Sigmoid colon (tissue), 7 donors: ENCODE measurements around the gene PJA1. TPM values are rescaled to one million over a fixed set of nuclear protein-coding genes. Genes with fewer than 3 reads are reported as not detected.

Source experiments
- DNase-seq: peaks from one replicate; pipeline ENCODE4 v3.0.0-alpha.2; 2019
- H3K27ac ChIP-seq, 4 donors: fragments of 200-600 bp; sonication (generic); one replicate each; pipeline ENCODE4 v1.5.1; 2016 to 2019; ENCODE audit warnings: mild to moderate bottlenecking in 1 of 4
- H3K27me3 ChIP-seq, 3 donors: fragments of 200-600 bp; sonication (generic); one replicate each; pipeline ENCODE4 v1.5.1; 2019; ENCODE audit warnings: mild to moderate bottlenecking in 1 of 3
- H3K36me3 ChIP-seq, 4 donors: fragments of 200-600 bp; sonication (generic); one replicate each; pipeline ENCODE4 v1.5.1; 2016 to 2019
- H3K4me1 ChIP-seq, 4 donors: fragments of 200-600 bp; sonication (generic); one replicate each; pipeline ENCODE4 v1.5.1; 2017 to 2019
- H3K4me3 ChIP-seq, 4 donors: fragments of 200-600 bp; sonication (generic); one replicate each; pipeline ENCODE4 v1.5.1; 2017 to 2019; ENCODE audit warnings: mild to moderate bottlenecking in 2 of 4, moderate library complexity in 1 of 4
- H3K9me3 ChIP-seq, 4 donors: fragments of 200-600 bp in 3 of 4; sonication (generic) in 3 of 4; one replicate each; pipeline versions ENCODE4 v1.5.1 to v1.6.1; 2013 to 2019
- CTCF ChIP-seq, 4 experiments: fragments of 450-650 bp in 3 of 4; fragments of 200-600 bp in 1 of 4; IDR thresholded peaks; one replicate each; pipeline ENCODE4 v1.5.1; 2016 to 2019; ENCODE audit warnings: antibody characterized with exemption in 4 of 4, mild to moderate bottlenecking in 3 of 4, moderate library complexity in 2 of 4
- EP300 ChIP-seq, 4 donors: sonication (generic); formaldehyde crosslinking; IDR thresholded peaks; one replicate each; pipeline ENCODE4 v1.6.1; 2017; ENCODE audit warnings: antibody characterized with exemption in 4 of 4
- POLR2A ChIP-seq, 2 donors: fragments of 450-650 bp; IDR thresholded peaks; one replicate each; pipeline ENCODE4 v1.6.1; 2016; ENCODE audit warnings: antibody characterized with exemption in 2 of 2, mild to moderate bottlenecking in 2 of 2, moderate library complexity in 2 of 2
- POLR2AphosphoS5 ChIP-seq, 4 donors: sonication (generic); formaldehyde crosslinking; IDR thresholded peaks; one replicate each; pipeline ENCODE4 v1.6.1; 2017; ENCODE audit warnings: antibody characterized with exemption in 4 of 4
- WGBS, 2 donors: extraction: QIAGEN DNeasy Blood & Tissue Kit; methylation state at CpG; one replicate each; pipeline ENCODE4 v1.1.7; 2013; 5-methylcytosine and 5-hydroxymethylcytosine counted together
- intact Hi-C: fragments of 100-400 bp; cut with DNase I; formaldehyde crosslinking; loops from one replicate; pipeline ENCODE4 v1.15.1; 2023
- polyA plus RNA-seq, 3 donors: library from polyadenylated mRNA; stranded (reverse); fragments of 200-250 nt; gene quantifications; one replicate each; pipeline ENCODE4 v1.2.3, GENCODE V29; 2013
- total RNA-seq, 4 donors: library from RNA; depleted of rRNA; stranded (reverse); fragments of >200 nt; gene quantifications; one replicate each; pipeline ENCODE4 v1.1.0, GENCODE V29; 2016
- donor health status: healthy with polysubstance abuse.
- donor health status: Bipolar disorder and iron deficiency.
- donor health status: healthy.

The PJA1 gene
- total and polyA plus RNA-seq, 7 donors, result 5.3 to 21.8 (median 17.0) TPM

GRCh38 chrX:69163936-69164741, 1.1 kb downstream of the PJA1 start:
- H3K4me1 ChIP-seq, result peaks cover 0 to 15% (median 3%) of the 10 kb centered on the region in 4 donors
- peak overlapping the region; percentile 64 to 70 (median 68) for H3K4me3 ChIP-seq
- H3K27ac ChIP-seq, result peak overlapping the region; percentile 80 to 83 (median 82)
- DNase-seq, result no peak
- WGBS, 2 donors, result 14 to 18% methylated on average over 23 of the region's 23 CpGs
- intact Hi-C loops, result loop anchor here (2.0 kb wide), 2 partner anchors 121 to 335 kb away; partner anchors contain the start of gene EFNB1
- H3K36me3 ChIP-seq, result no peaks in the 10 kb centered on the region
- TF ChIP-seq POLR2A (IDR thresholded peaks at IDR 0.05) (no peak), CTCF (IDR thresholded peaks at IDR 0.05) (no peak), EP300 (IDR thresholded peaks at IDR 0.05) (no peak), POLR2AphosphoS5 (IDR thresholded peaks at IDR 0.05) (no peak)
- H3K27me3 ChIP-seq, result no peaks in the 10 kb centered on the region
- no peaks in the 10 kb centered on the region for H3K9me3 ChIP-seq

- no peak overlapping the region for H3K27ac ChIP-seq
- no peaks in the 10 kb centered on the region for H3K27me3 ChIP-seq
- no peaks in the 10 kb centered on the region for H3K36me3 ChIP-seq
- 72 to 91% methylated on average over 9 of the region's 9 CpGs for WGBS, 2 donors
- no peak overlapping the region for H3K4me3 ChIP-seq
- DNase-seq, result no peak
- intact Hi-C loops, result no loop called here
- H3K9me3 ChIP-seq, result no peaks in the 10 kb centered on the region
- peaks cover 0 to 28% (median 13%) of the 10 kb centered on the region in 4 donors for H3K4me1 ChIP-seq
- TF ChIP-seq POLR2A (IDR thresholded peaks at IDR 0.05) (no peak), POLR2AphosphoS5 (IDR thresholded peaks at IDR 0.05) (no peak), EP300 (IDR thresholded peaks at IDR 0.05) (no peak), CTCF (IDR thresholded peaks at IDR 0.05) (no peak)
These were observed 2.8 kb downstream of the PJA1 start for GRCh38 chrX:69162361-69162865.

- H3K27ac ChIP-seq, result no peak overlapping the region
- no peak for DNase-seq
- H3K36me3 ChIP-seq, result no peaks in the 10 kb centered on the region
- H3K4me3 ChIP-seq, result no peak overlapping the region
- 86 to 89% methylated on average over 26 of the region's 26 CpGs for WGBS, 2 donors
- H3K4me1 ChIP-seq, result peaks cover 0 to 28% (median 13%) of the 10 kb centered on the region in 4 donors
- H3K9me3 ChIP-seq, result no peaks in the 10 kb centered on the region
- no peak for TF ChIP-seq POLR2AphosphoS5 (IDR thresholded peaks at IDR 0.05)
- TF ChIP-seq POLR2A (IDR thresholded peaks at IDR 0.05), result no peak
- TF ChIP-seq EP300 (IDR thresholded peaks at IDR 0.05), result no peak
- TF ChIP-seq CTCF (IDR thresholded peaks at IDR 0.05), result no peak
- intact Hi-C loops, result no loop called here
- no peaks in the 10 kb centered on the region for H3K27me3 ChIP-seq
These were observed 3.4 kb downstream of the PJA1 start for GRCh38 chrX:69161786-69162349.

GRCh38 chrX:69161371-69161770, 3.9 kb downstream of the PJA1 start:
- TF ChIP-seq POLR2AphosphoS5 (IDR thresholded peaks at IDR 0.05) (no peak), CTCF (IDR thresholded peaks at IDR 0.05) (no peak), POLR2A (IDR thresholded peaks at IDR 0.05) (no peak), EP300 (IDR thresholded peaks at IDR 0.05) (no peak)
- H3K27me3 ChIP-seq, result no peaks in the 10 kb centered on the region
- H3K4me3 ChIP-seq, result no peak overlapping the region
- intact Hi-C loops, result no loop called here
- no peak for DNase-seq
- no peak overlapping the region for H3K27ac ChIP-seq
- no peaks in the 10 kb centered on the region for H3K9me3 ChIP-seq
- H3K36me3 ChIP-seq, result no peaks in the 10 kb centered on the region
- H3K4me1 ChIP-seq, result peaks cover 0 to 28% (median 13%) of the 10 kb centered on the region in 4 donors
- WGBS, 2 donors, result 89 to 95% methylated on average over 10 of the region's 10 CpGs
